Activated CD8-positive, alpha-beta memory T cell treated with anti-CD3 and anti-CD28 coated beads, Interleukin-2, amount 50 U/mL, for 1 hour (primary cell): ENCODE results near the gene GHR.
A peak's percentile ranks its signal among the peaks of the same experiment; 100 is the strongest.
"Not testable (repeated sequence)": the region's sequence is repeated elsewhere in the genome, so short reads cannot be mapped to it uniquely, and the experiment has no call there.

Experiments used
- DNase-seq: peaks from one replicate; pipeline ENCODE4 v3.0.0-alpha.2; 2020; ENCODE audit errors: extremely low read depth

The GHR gene

DNA sequence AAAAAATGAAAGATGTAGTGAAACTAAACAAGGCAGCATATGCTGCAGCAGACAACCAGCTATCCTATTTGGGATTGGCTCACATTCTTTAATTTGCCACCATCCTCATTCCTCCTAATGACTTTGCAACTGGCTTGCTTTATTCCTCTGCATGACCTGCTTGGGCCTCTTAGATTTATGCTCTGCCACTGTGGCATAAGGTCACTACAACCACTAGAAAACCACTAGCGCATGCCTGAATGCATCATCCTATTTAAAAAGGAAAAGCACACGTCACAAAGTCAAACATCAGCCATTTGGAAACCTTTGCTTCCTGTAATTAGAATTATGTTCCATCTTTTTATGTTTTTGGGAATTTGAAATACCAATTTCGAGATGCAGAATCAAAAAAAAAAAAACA is 292.5 kb downstream of the GHR start:
- DNase-seq: no peak

DNA sequence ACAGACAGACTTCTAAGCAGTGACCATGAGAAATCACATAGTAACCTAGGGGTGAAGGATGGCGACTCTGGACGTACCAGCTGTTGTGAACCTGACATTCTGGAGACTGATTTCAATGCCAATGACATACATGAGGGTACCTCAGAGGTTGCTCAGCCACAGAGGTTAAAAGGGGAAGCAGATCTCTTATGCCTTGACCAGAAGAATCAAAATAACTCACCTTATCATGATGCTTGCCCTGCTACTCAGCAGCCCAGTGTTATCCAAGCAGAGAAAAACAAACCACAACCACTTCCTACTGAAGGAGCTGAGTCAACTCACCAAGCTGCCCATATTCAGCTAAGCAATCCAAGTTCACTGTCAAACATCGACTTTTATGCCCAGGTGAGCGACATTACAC is 295.4 kb downstream of the GHR start:
- no peak for DNase-seq

DNA sequence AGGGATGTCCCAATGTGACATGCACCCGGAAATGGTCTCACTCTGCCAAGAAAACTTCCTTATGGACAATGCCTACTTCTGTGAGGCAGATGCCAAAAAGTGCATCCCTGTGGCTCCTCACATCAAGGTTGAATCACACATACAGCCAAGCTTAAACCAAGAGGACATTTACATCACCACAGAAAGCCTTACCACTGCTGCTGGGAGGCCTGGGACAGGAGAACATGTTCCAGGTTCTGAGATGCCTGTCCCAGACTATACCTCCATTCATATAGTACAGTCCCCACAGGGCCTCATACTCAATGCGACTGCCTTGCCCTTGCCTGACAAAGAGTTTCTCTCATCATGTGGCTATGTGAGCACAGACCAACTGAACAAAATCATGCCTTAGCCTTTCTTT is 295.8 kb downstream of the GHR start:
- DNase-seq: no peak

DNA sequence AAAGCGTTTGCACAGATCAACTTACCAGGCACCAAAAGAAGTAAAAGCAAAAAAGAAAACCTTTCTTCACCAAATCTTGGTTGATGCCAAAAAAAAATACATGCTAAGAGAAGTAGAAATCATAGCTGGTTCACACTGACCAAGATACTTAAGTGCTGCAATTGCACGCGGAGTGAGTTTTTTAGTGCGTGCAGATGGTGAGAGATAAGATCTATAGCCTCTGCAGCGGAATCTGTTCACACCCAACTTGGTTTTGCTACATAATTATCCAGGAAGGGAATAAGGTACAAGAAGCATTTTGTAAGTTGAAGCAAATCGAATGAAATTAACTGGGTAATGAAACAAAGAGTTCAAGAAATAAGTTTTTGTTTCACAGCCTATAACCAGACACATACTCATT is 297.0 kb downstream of the GHR start:
- DNase-seq: no peak

DNA sequence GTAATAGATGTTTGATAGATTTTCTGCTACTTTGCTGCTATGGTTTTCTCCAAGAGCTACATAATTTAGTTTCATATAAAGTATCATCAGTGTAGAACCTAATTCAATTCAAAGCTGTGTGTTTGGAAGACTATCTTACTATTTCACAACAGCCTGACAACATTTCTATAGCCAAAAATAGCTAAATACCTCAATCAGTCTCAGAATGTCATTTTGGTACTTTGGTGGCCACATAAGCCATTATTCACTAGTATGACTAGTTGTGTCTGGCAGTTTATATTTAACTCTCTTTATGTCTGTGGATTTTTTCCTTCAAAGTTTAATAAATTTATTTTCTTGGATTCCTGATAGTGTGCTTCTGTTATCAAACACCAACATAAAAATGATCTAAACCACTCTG is 298.2 kb downstream of the GHR start:
- DNase-seq: no peak

DNA sequence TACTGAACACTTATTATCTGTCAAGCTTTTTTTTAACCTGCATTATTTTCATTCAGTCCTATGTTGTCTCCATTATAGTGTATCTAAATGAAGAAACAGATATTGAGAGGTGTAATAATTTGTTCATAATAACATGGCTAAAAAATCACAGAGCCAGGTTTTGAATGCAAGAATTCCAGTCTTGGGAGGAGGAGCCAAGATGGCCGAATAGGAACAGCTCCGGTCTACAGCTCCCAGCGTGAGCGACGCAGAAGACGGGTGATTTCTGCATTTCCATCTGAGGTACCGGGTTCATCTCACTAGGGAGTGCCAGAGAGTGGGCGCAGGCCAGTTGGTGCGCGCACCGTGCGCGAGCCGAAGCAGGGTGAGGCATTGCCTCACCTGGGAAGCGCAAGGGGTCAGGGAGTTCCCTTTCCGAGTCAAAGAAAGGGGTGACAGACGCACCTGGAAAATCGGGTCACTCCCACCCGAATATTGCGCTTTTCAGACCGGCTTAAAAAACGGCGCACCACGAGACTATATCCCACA is 311.4 kb downstream of the GHR start:
- not testable (repeated sequence) for DNase-seq

DNA sequence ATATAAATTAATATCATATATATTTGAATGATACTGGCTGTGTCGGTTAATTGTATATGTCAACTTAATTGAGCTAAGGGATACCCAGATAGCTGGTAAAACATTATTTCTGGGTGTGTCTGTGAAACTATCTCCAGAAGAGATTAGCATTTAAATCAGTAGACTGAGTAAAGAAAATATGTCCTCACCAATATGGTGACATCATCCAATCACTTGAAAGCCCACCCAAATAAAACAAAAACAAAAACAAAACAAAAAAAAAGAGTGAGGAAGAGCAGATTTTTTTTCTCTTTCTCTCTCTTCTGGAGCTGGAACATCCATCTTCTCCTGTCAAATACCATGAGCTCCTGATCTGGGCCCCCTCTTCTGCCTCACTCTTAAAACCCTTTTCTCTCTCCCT is 317.7 kb downstream of the GHR start:
- no peak for DNase-seq

DNA sequence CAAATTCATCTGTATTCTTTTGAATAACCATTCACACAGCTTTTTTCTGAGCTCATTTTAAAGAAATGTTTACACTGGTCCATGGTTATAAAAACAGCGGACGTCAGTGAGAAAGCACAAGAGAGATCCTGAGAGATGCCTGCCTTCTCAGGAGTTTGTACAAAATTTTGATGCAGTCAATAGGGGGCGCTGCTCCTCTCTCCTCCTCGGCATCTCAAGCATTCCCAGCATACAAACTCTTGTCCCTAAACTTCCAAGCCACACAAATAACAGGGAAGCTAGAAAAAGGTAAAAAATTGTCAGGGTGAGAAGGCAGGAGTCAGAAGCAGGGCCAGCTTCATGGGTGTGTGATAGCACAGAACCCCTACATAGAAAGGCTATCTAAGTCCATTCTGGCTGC is 322.2 kb downstream of the GHR start:
- no peak for DNase-seq

DNA sequence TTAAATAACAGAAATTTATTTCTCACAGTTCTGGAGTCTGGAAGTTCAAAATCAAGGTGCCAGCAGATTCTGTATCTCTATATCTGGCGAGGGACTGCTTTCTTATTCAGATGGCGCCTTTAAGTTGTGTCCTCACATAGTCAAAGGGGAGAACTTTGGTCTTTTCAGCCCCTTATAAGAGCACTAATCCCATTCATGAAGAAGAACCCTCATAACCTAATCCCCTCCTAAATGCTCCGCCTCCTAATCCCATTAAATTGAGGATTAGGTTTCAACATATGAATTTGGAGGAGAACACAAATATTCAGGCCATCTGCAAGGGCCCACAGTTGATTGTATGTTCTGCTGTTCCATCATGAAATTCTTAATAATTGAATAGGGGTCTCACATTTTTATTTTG is 322.6 kb downstream of the GHR start:
- DNase-seq: no peak

DNA sequence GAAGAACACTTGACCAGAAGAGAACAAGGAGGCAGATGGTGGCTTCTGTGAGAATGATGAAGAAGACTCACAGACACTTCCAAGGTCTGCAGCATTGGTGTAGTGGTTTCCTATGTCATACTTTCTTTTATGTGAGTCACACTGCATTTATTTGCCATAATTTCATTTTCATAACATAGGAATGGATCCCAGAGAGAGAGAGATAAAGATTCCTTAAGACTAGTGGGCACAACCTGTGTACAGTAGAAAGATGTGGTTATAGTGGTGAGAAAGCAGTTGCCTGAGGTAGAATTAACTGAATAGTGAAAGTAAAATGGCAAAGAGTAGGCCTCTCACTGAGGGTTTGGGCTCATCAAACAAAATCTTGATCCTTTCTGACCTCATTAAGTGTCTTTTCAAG is 325.8 kb downstream of the GHR start:
- DNase-seq: no peak

DNA sequence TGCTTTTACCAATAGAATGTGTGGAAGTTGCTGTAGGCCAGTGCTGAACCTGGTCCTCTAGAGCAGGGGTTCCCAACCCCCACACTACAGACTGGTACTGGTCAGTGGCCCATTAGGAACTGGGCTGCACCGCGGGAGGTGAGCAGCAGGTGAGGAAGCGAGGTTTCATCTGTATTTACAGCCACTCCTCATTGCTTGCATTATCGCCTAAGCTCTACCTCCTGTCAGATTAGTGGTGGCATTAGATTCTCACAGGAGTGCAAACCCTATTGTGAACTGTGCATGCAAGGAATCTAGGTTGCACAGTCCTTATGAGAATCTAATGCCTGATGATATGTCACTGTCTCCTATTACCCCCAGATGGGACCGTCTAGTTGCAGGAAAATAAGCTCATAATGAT is 327.3 kb downstream of the GHR start:
- DNase-seq: no peak

DNA sequence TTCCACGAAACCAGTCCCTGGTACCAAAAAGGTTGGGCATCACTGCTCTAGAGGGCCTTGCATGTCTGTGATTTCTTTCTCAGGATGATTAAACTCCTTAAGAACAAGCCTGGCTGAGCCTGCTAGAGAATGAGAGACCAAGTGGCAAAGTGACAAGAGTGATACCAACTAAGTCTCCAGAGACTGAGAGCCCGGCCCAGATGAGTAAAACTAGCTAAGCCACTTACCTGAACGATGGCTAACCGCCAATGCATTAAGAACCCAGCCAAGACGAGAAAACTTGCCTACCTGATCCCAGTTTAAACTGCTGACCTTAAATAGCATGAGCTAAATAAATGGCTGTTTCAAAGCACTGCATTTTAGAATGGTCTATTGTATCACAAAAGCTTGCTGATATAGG is 327.8 kb downstream of the GHR start:
- no peak for DNase-seq

DNA sequence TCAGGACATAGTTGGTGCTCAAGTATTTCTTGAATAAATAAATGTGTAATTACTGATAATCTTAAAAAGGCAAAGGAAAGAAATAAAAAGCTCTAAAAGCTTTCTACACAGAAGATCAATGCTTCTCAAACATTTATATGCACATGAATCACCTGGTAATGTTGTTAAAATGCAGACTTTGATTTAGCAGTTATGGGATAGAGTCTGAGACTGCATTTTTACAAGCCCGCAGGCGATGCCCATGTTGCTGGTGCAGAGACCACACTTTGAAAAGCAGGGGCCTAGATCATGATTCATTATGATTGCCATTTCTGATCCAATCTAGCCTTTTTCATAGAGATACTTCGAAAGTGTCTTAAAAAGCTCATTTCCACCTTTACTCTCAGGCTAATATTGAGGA is 329.9 kb downstream of the GHR start:
- DNase-seq: no peak

DNA sequence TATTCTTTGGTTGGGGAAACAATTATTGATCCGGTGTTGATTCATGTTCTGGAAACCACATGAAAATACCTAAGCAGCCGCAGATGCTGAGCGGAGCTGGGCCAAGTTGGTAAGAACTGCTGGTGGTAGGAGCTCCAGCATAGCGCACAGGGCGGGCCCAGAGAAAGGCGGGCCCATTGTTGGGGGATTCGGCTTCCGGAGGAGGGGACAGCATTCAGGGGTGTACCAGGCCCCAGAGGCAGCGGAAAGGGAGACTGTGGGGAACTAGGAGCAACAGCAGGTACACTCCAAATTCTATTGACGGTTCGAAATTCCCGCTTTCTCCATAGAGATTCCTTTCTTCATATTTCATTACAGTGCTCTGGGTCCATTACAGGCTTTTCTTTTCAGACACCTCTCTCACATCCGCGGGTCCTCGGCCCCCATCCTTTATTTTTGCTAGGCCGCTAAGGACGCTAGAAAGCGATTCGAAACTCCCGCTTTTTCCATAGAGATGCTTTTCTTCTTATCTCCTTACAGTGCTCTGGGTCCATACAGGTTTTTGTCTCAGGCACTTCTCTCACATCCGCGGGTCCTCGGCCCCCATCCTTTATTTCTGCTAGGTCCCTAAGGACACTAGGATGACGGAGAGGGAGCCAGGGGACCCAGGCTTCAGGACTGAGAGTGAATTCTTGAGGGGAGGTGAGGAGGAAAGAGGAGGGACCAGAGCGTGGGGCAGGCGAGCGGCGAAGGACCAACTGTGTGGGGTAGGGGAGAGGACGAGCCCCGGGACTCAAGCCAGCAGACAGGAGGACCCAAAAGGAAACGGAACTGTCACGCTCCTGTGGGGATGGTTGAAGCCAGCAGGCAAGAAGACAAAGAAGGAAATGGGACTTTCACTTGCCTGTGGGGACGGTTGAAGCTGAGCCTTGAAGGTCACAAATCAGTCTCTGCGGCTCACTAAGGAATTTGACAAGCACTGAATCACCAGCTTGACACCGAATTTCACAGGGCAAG is 333.7 kb downstream of the GHR start, which contains the start of gene CCDC152:
Gene CCDC152, plus strand, starts transcription at position 213 of the 996 bp plus-strand sequence. CDS start 2,304 bp downstream, outside the sequence.
- DNase-seq: peak; percentile 17

DNA sequence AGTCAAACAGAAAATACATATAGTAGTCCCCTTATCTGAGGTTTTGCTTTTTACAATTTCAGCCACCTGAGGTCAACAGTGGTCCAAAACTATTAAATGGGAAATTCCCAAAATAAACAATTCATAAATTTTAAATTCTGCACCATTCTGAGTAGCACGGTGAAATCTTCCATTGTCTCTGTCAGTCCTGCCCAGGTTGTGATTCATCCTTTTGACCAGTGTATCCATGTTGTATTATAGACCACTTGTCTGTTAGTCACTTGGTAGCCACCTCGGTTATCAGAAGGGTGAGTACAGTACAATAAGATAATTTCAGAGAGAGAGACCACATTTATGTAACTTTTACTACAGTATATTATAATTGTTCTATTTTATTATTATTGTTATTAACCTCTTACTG is 336.2 kb downstream of the GHR start:
- DNase-seq: no peak

DNA sequence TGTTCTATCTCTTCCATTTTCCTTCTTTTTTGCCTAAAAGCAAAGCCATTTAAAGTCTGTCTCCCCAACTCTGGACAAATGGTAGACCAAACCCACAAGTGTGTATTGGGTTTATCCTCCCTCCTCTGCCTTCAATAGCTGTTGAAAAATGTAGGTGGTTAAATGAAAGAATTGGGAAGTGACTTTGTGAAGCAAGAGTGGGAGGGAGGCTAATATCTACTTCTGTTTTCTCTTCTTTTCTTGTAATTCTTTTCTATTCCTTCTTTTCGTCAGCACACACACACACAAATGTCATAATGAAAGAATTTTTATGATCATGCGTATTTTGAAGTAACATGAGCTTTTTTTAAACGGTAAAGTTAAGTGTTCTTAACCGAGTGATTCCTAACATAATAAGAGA is 337.2 kb downstream of the GHR start:
- no peak for DNase-seq

DNA sequence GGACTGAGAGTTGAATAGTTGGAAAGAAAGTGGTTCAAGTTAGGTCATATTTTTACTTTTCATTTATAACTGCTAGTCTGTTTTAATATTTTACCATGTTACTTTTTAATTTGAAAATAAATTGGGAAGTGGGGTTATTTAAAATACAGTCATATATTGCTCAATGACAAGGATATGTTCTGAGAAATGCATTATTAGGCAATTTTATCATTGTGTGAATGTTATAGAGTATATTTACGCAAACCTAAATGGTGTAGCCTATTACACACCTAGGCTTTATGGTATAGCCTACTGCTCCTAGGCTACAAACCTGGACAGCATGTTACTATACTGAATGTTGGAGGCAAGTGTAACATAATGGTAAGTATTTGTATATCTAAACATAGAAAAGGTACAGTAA is 338.6 kb downstream of the GHR start:
- DNase-seq: no peak

DNA sequence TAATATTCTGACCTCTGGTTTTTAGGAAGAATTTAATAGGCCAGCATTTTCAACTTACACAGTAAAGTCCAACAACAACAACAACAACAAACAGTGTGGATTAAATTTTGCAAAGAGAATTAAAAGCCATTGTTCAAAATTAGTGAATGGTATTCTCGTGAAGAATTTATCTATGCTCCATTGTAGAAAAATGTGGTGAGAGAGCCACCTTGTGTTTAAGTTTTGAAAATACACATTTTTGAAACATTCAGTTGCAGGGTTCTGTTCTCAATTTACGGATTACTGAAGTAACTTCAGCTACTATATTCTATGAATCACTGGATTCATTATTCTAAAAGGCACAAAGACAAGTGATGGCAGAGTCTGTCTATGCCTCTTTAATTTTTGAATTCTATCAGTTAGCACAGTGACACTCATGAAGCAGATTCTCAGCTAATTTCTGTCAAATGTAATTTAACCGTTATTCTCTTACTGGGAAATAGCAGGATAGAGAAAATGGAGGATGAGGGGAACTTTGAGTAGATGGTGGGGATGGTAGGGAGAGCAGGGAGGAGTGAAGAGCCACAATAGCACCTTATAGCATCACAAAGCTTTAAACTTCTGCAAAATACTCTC is 344.4 kb downstream of the GHR start:
- no peak for DNase-seq

DNA sequence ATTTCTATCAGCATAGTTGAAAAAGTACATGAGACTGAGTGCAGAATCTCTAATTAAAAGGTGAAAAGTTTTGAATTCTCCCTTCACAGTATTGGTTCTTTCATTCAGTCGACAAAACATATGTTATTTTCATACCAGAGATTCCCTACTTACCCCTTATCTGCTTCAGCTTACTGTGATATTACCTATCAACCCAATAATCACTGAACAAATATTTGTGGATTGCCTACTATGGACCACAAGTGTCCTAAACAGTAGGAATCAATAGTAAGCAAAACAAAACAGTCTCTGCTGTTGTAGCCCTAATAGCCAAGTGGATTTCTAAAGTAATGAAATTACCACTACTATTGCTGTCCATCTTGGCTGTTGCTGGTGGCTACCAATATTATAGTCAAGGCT is 344.9 kb downstream of the GHR start:
- no peak for DNase-seq

DNA sequence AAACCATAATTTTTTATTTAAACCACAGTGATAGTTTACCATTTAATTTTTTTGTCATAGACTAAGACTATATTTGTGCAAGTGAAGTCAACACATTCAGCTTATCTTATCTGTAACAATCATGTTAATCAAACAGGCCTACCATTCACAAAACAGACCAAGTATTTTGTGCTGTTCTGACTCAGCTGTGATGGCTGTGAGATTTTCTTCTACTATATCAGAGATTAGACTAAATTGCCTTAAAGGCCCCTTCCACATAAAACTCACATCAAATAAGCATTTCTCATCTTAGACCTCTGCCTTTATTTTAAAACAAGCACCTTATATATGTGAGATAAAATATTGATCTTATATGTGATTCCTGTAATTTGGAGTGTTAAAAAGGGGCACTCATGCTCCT is 346.8 kb downstream of the GHR start:
- DNase-seq: no peak
